ENCODE data around the gene CKMT2.
A peak's percentile ranks its signal among the peaks of the same experiment; 100 is the strongest.

CKMT2 gene

GRCh38 chr5:81232464-81233079, 550 bp upstream of the CKMT2 start:
- peaks cover 17% of the 10 kb centered on the region for H3K4me1 Mint-ChIP-seq (ENCODE audit: low read depth)

GRCh38 chr5:81234299-81234698, 1.2 kb downstream of the CKMT2 start:
- Mint-ChIP-seq H3K36me3 (ENCODE audit: low read depth) (no peaks in the 10 kb centered on the region), H3K4me3 (no peak overlapping the region), H3K4me1 (ENCODE audit: low read depth) (peaks cover 17% of the 10 kb centered on the region), H3K27me3 (no peaks in the 10 kb centered on the region), H3K27ac (no peak overlapping the region), H3K9me3 (no peaks in the 10 kb centered on the region)
- DNase-seq: no peak

More at GRCh38 chr5:81232464-81233079, 550 bp upstream of the CKMT2 start:
- no peak for DNase-seq
- Mint-ChIP-seq H3K36me3 (ENCODE audit: low read depth) (peaks cover 1% of the 10 kb centered on the region), H3K27ac (no peak overlapping the region), H3K27me3 (no peaks in the 10 kb centered on the region), H3K9me3 (no peaks in the 10 kb centered on the region), H3K4me3 (no peak overlapping the region)

- H3K36me3 Mint-ChIP-seq (ENCODE audit: low read depth): no peaks in the 10 kb centered on the region
- no peak overlapping the region for H3K4me3 Mint-ChIP-seq
- H3K9me3 Mint-ChIP-seq: no peaks in the 10 kb centered on the region
- no peak overlapping the region for H3K27ac Mint-ChIP-seq
- H3K27me3 Mint-ChIP-seq: no peaks in the 10 kb centered on the region
- DNase-seq: no peak
- H3K4me1 Mint-ChIP-seq (ENCODE audit: low read depth): peaks cover 17% of the 10 kb centered on the region
Observed at GRCh38 chr5:81234801-81235200, 1.7 kb downstream of the CKMT2 start.

- Mint-ChIP-seq H3K4me1 (ENCODE audit: low read depth) (peaks cover 17% of the 10 kb centered on the region), H3K36me3 (ENCODE audit: low read depth) (no peaks in the 10 kb centered on the region)
- DNase-seq: no peak
Observed at GRCh38 chr5:81235287-81236072, 2.4 kb downstream of the CKMT2 start.

GRCh38 chr5:81238460-81238859, 5.3 kb downstream of the CKMT2 start:
- Mint-ChIP-seq H3K4me3 (no peak overlapping the region), H3K27me3 (no peaks in the 10 kb centered on the region), H3K36me3 (ENCODE audit: low read depth) (no peaks in the 10 kb centered on the region), H3K9me3 (no peaks in the 10 kb centered on the region), H3K4me1 (ENCODE audit: low read depth) (peaks cover 25% of the 10 kb centered on the region), H3K27ac (no peak overlapping the region)
- DNase-seq: no peak

More at GRCh38 chr5:81235287-81236072, 2.4 kb downstream of the CKMT2 start:
- Mint-ChIP-seq H3K27ac (no peak overlapping the region), H3K9me3 (no peaks in the 10 kb centered on the region), H3K4me3 (no peak overlapping the region), H3K27me3 (no peaks in the 10 kb centered on the region)

- no peak overlapping the region for H3K27ac Mint-ChIP-seq
Observed at GRCh38 chr5:81239613-81240012, 6.5 kb downstream of the CKMT2 start.

GRCh38 chr5:81241001-81241400, 7.9 kb downstream of the CKMT2 start:
- no peak overlapping the region for H3K4me3 Mint-ChIP-seq
- no peaks in the 10 kb centered on the region for H3K36me3 Mint-ChIP-seq (ENCODE audit: low read depth)
- DNase-seq: no peak
- H3K27ac Mint-ChIP-seq: no peak overlapping the region
- H3K27me3 Mint-ChIP-seq: no peaks in the 10 kb centered on the region
- H3K9me3 Mint-ChIP-seq: no peaks in the 10 kb centered on the region
- H3K4me1 Mint-ChIP-seq (ENCODE audit: low read depth): peaks cover 10% of the 10 kb centered on the region

More at GRCh38 chr5:81239613-81240012, 6.5 kb downstream of the CKMT2 start:
- Mint-ChIP-seq H3K36me3 (ENCODE audit: low read depth) (no peaks in the 10 kb centered on the region), H3K4me3 (no peak overlapping the region), H3K9me3 (no peaks in the 10 kb centered on the region), H3K4me1 (ENCODE audit: low read depth) (peaks cover 17% of the 10 kb centered on the region), H3K27me3 (no peaks in the 10 kb centered on the region)
- no peak for DNase-seq

GRCh38 chr5:81241961-81242648, 9.0 kb downstream of the CKMT2 start:
- no peaks in the 10 kb centered on the region for H3K36me3 Mint-ChIP-seq (ENCODE audit: low read depth)

GRCh38 chr5:81242906-81243436, 9.8 kb downstream of the CKMT2 start:
- no peaks in the 10 kb centered on the region for H3K9me3 Mint-ChIP-seq
- H3K27ac Mint-ChIP-seq: no peak overlapping the region

More at GRCh38 chr5:81241961-81242648, 9.0 kb downstream of the CKMT2 start:
- Mint-ChIP-seq H3K27me3 (no peaks in the 10 kb centered on the region), H3K4me3 (no peak overlapping the region), H3K4me1 (ENCODE audit: low read depth) (peaks cover 10% of the 10 kb centered on the region), H3K27ac (peak overlapping the region; percentile 49), H3K9me3 (no peaks in the 10 kb centered on the region)
- DNase-seq: no peak

GRCh38 chr5:81244451-81244850, 11.3 kb downstream of the CKMT2 start:
- H3K27me3 Mint-ChIP-seq: no peaks in the 10 kb centered on the region
- H3K4me3 Mint-ChIP-seq: no peak overlapping the region
- H3K9me3 Mint-ChIP-seq: no peaks in the 10 kb centered on the region
- no peaks in the 10 kb centered on the region for H3K36me3 Mint-ChIP-seq (ENCODE audit: low read depth)
- DNase-seq: no peak
- no peak overlapping the region for H3K27ac Mint-ChIP-seq
- H3K4me1 Mint-ChIP-seq (ENCODE audit: low read depth): peaks cover 10% of the 10 kb centered on the region

More at GRCh38 chr5:81242906-81243436, 9.8 kb downstream of the CKMT2 start:
- DNase-seq: no peak
- Mint-ChIP-seq H3K4me1 (ENCODE audit: low read depth) (peaks cover 10% of the 10 kb centered on the region), H3K36me3 (ENCODE audit: low read depth) (no peaks in the 10 kb centered on the region), H3K27me3 (no peaks in the 10 kb centered on the region), H3K4me3 (no peak overlapping the region)

- Mint-ChIP-seq H3K36me3 (ENCODE audit: low read depth) (peaks cover 3% of the 10 kb centered on the region), H3K9me3 (no peaks in the 10 kb centered on the region), H3K4me3 (no peak overlapping the region), H3K27ac (no peak overlapping the region), H3K27me3 (no peaks in the 10 kb centered on the region), H3K4me1 (ENCODE audit: low read depth) (peaks cover 10% of the 10 kb centered on the region)
- no peak for DNase-seq
Observed at GRCh38 chr5:81245871-81246235, 12.7 kb downstream of the CKMT2 start.

- H3K4me1 Mint-ChIP-seq (ENCODE audit: low read depth): peaks cover 10% of the 10 kb centered on the region
- H3K27ac Mint-ChIP-seq: no peak overlapping the region
- peaks cover 3% of the 10 kb centered on the region for H3K36me3 Mint-ChIP-seq (ENCODE audit: low read depth)
- H3K4me3 Mint-ChIP-seq: no peak overlapping the region
- no peaks in the 10 kb centered on the region for H3K27me3 Mint-ChIP-seq
- H3K9me3 Mint-ChIP-seq: no peaks in the 10 kb centered on the region
- no peak for DNase-seq
Observed at GRCh38 chr5:81246697-81247096, 13.6 kb downstream of the CKMT2 start.

- H3K27ac Mint-ChIP-seq: no peak overlapping the region
- H3K4me1 Mint-ChIP-seq (ENCODE audit: low read depth): peaks cover 2% of the 10 kb centered on the region
- H3K4me3 Mint-ChIP-seq: no peak overlapping the region
- no peaks in the 10 kb centered on the region for H3K27me3 Mint-ChIP-seq
- peaks cover 3% of the 10 kb centered on the region for H3K36me3 Mint-ChIP-seq (ENCODE audit: low read depth)
- H3K9me3 Mint-ChIP-seq: no peaks in the 10 kb centered on the region
- no peak for DNase-seq
Observed at GRCh38 chr5:81247441-81247972, 14.4 kb downstream of the CKMT2 start.

- Mint-ChIP-seq H3K9me3 (no peaks in the 10 kb centered on the region), H3K36me3 (ENCODE audit: low read depth) (peaks cover 3% of the 10 kb centered on the region), H3K4me3 (no peak overlapping the region), H3K27ac (no peak overlapping the region), H3K27me3 (no peaks in the 10 kb centered on the region), H3K4me1 (ENCODE audit: low read depth) (no peaks in the 10 kb centered on the region)
- DNase-seq: no peak
Observed at GRCh38 chr5:81249240-81249639, 16.1 kb downstream of the CKMT2 start.
